ENCODE measurements around the gene SLC6A13.

The SLC6A13 gene

GRCh38 chr12:184811-185575, 77.6 kb downstream of the SLC6A13 start:
- no peak overlapping the region for H3K27ac ChIP-seq (ENCODE audit: low read depth, low read length)
- no peak overlapping the region for H3K9ac ChIP-seq (ENCODE audit: low read length)
- H3K4me1 ChIP-seq (ENCODE audit: control insufficient read depth, insufficient read depth, low read length), result no peaks in the 10 kb centered on the region
- no peaks in the 10 kb centered on the region for H3K36me3 ChIP-seq (ENCODE audit: control insufficient read depth, insufficient read depth, low read length)
- H3K4me3 ChIP-seq (ENCODE audit: low read length), result no peak overlapping the region
- no peaks in the 10 kb centered on the region for H3K27me3 ChIP-seq (ENCODE audit: control insufficient read depth, insufficient read depth, low read length)

GRCh38 chr12:182381-182892, 80.2 kb downstream of the SLC6A13 start:
- Histone ChIP-seq H3K27me3 (ENCODE audit: control insufficient read depth, insufficient read depth, low read length) (no peaks in the 10 kb centered on the region), H3K4me3 (ENCODE audit: low read length) (no peak overlapping the region), H3K9ac (ENCODE audit: low read length) (no peak overlapping the region), H3K36me3 (ENCODE audit: control insufficient read depth, insufficient read depth, low read length) (no peaks in the 10 kb centered on the region), H3K4me1 (ENCODE audit: control insufficient read depth, insufficient read depth, low read length) (no peaks in the 10 kb centered on the region), H3K27ac (ENCODE audit: low read depth, low read length) (no peak overlapping the region)

GRCh38 chr12:181921-182320, 80.7 kb downstream of the SLC6A13 start:
- Histone ChIP-seq H3K4me1 (ENCODE audit: control insufficient read depth, insufficient read depth, low read length) (no peaks in the 10 kb centered on the region), H3K36me3 (ENCODE audit: control insufficient read depth, insufficient read depth, low read length) (no peaks in the 10 kb centered on the region), H3K27ac (ENCODE audit: low read depth, low read length) (no peak overlapping the region), H3K27me3 (ENCODE audit: control insufficient read depth, insufficient read depth, low read length) (no peaks in the 10 kb centered on the region), H3K4me3 (ENCODE audit: low read length) (no peak overlapping the region), H3K9ac (ENCODE audit: low read length) (no peak overlapping the region)

- H3K4me1 ChIP-seq (ENCODE audit: control insufficient read depth, insufficient read depth, low read length), result peaks cover 2% of the 10 kb centered on the region
- no peaks in the 10 kb centered on the region for H3K27me3 ChIP-seq (ENCODE audit: control insufficient read depth, insufficient read depth, low read length)
- no peak overlapping the region for H3K27ac ChIP-seq (ENCODE audit: low read depth, low read length)
- no peak overlapping the region for H3K9ac ChIP-seq (ENCODE audit: low read length)
- no peak overlapping the region for H3K4me3 ChIP-seq (ENCODE audit: low read length)
- H3K36me3 ChIP-seq (ENCODE audit: control insufficient read depth, insufficient read depth, low read length), result no peaks in the 10 kb centered on the region
Observed at GRCh38 chr12:180445-180844, 82.2 kb downstream of the SLC6A13 start.

- H3K27ac ChIP-seq (ENCODE audit: low read depth, low read length), result no peak overlapping the region
- no peaks in the 10 kb centered on the region for H3K36me3 ChIP-seq (ENCODE audit: control insufficient read depth, insufficient read depth, low read length)
- H3K9ac ChIP-seq (ENCODE audit: low read length), result no peak overlapping the region
- H3K4me1 ChIP-seq (ENCODE audit: control insufficient read depth, insufficient read depth, low read length), result peaks cover 2% of the 10 kb centered on the region
- H3K4me3 ChIP-seq (ENCODE audit: low read length), result no peak overlapping the region
- no peaks in the 10 kb centered on the region for H3K27me3 ChIP-seq (ENCODE audit: control insufficient read depth, insufficient read depth, low read length)
Observed at GRCh38 chr12:179885-180284, 82.8 kb downstream of the SLC6A13 start.

- Histone ChIP-seq H3K27me3 (ENCODE audit: control insufficient read depth, insufficient read depth, low read length) (no peaks in the 10 kb centered on the region), H3K9ac (ENCODE audit: low read length) (no peak overlapping the region), H3K36me3 (ENCODE audit: control insufficient read depth, insufficient read depth, low read length) (no peaks in the 10 kb centered on the region), H3K4me3 (ENCODE audit: low read length) (no peak overlapping the region), H3K27ac (ENCODE audit: low read depth, low read length) (no peak overlapping the region), H3K4me1 (ENCODE audit: control insufficient read depth, insufficient read depth, low read length) (peaks cover 2% of the 10 kb centered on the region)
Observed at GRCh38 chr12:179131-179884, 83.3 kb downstream of the SLC6A13 start.

- Histone ChIP-seq H3K27ac (ENCODE audit: low read depth, low read length) (no peak overlapping the region), H3K4me3 (ENCODE audit: low read length) (no peak overlapping the region), H3K4me1 (ENCODE audit: control insufficient read depth, insufficient read depth, low read length) (peaks cover 2% of the 10 kb centered on the region), H3K36me3 (ENCODE audit: control insufficient read depth, insufficient read depth, low read length) (no peaks in the 10 kb centered on the region), H3K9ac (ENCODE audit: low read length) (no peak overlapping the region), H3K27me3 (ENCODE audit: control insufficient read depth, insufficient read depth, low read length) (no peaks in the 10 kb centered on the region)
Observed at GRCh38 chr12:178829-179109, 83.9 kb downstream of the SLC6A13 start.

GRCh38 chr12:177980-178828, 84.4 kb downstream of the SLC6A13 start:
- Histone ChIP-seq H3K27me3 (ENCODE audit: control insufficient read depth, insufficient read depth, low read length) (no peaks in the 10 kb centered on the region), H3K4me1 (ENCODE audit: control insufficient read depth, insufficient read depth, low read length) (peaks cover 2% of the 10 kb centered on the region), H3K27ac (ENCODE audit: low read depth, low read length) (no peak overlapping the region), H3K9ac (ENCODE audit: low read length) (no peak overlapping the region), H3K36me3 (ENCODE audit: control insufficient read depth, insufficient read depth, low read length) (no peaks in the 10 kb centered on the region), H3K4me3 (ENCODE audit: low read length) (no peak overlapping the region)

- Histone ChIP-seq H3K4me1 (ENCODE audit: control insufficient read depth, insufficient read depth, low read length) (peaks cover 2% of the 10 kb centered on the region), H3K9ac (ENCODE audit: low read length) (no peak overlapping the region), H3K27ac (ENCODE audit: low read depth, low read length) (no peak overlapping the region), H3K27me3 (ENCODE audit: control insufficient read depth, insufficient read depth, low read length) (no peaks in the 10 kb centered on the region), H3K36me3 (ENCODE audit: control insufficient read depth, insufficient read depth, low read length) (no peaks in the 10 kb centered on the region), H3K4me3 (ENCODE audit: low read length) (no peak overlapping the region)
Observed at GRCh38 chr12:177336-177979, 85.2 kb downstream of the SLC6A13 start.

GRCh38 chr12:176321-177181, 86.1 kb downstream of the SLC6A13 start:
- no peak overlapping the region for H3K27ac ChIP-seq (ENCODE audit: low read depth, low read length)
- H3K4me1 ChIP-seq (ENCODE audit: control insufficient read depth, insufficient read depth, low read length), result peaks cover 2% of the 10 kb centered on the region
- H3K4me3 ChIP-seq (ENCODE audit: low read length), result no peak overlapping the region
- H3K27me3 ChIP-seq (ENCODE audit: control insufficient read depth, insufficient read depth, low read length), result no peaks in the 10 kb centered on the region
- H3K9ac ChIP-seq (ENCODE audit: low read length), result no peak overlapping the region
- no peaks in the 10 kb centered on the region for H3K36me3 ChIP-seq (ENCODE audit: control insufficient read depth, insufficient read depth, low read length)

- peaks cover 2% of the 10 kb centered on the region for H3K4me1 ChIP-seq (ENCODE audit: control insufficient read depth, insufficient read depth, low read length)
- no peak overlapping the region for H3K4me3 ChIP-seq (ENCODE audit: low read length)
- no peak overlapping the region for H3K27ac ChIP-seq (ENCODE audit: low read depth, low read length)
- no peaks in the 10 kb centered on the region for H3K27me3 ChIP-seq (ENCODE audit: control insufficient read depth, insufficient read depth, low read length)
- H3K36me3 ChIP-seq (ENCODE audit: control insufficient read depth, insufficient read depth, low read length), result no peaks in the 10 kb centered on the region
- no peak overlapping the region for H3K9ac ChIP-seq (ENCODE audit: low read length)
Observed at GRCh38 chr12:175759-176158, 86.9 kb downstream of the SLC6A13 start.
